NCI-H1417 (cell line): Measurements from ENCODE around the gene S100A3.
"Not testable (repeated sequence)": the region's sequence is repeated elsewhere in the genome, so short reads cannot be mapped to it uniquely, and the experiment has no call there.

Experiments
- DNase-seq, 3 experiments: peaks; one replicate each; lab custom pipeline; 2025; lab: John Stamatoyannopoulos, UW

Gene S100A3

GRCh38 chr1:153548722-153549688, at the start of gene S100A3:
TSS of gene S100A3 (minus strand) at chr1:153549258. CDS start at chr1:153548485, 773 bp downstream.
- no peak for DNase-seq

DNA sequence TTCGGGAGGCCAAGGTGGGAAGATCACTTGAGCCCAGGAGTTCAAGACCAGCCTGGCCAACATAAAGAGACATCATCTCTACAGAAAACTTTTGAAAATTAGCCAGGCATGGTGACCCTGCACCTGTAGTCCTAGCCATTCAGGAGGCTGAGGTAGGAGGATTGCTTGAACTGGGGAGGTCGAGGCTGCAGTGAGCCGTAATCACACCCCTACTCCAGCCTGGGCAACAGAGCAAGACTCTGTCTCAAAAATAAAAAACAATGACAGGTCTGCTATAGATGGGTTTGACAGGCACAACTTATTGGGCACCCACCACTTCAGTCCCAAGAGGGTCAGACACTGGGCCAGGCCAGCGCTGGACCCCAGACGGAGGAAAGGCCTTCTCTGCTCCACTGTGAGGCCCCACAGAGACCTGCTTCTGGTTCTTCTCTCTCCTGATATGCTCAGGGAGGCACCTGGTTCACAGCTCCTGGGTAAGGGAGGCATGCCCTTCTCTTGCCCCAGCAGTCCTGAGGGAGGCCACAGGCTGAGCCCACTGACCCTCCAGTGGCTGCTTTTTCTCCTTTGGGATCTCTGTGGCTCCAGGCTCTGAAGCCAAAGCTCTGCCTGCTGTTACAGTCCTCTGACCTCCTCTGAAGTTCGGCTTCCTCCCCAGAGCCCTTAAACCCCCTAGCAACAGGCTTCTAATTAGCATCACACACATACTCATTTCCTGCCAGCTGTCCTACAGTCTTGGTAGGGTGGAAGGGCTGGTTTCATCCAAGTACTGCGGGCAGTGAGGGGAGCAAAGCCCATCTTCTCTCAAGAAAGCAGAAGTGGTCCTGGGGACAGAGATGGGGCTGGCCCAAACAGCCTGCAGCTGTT, 49.5 kb upstream of the S100A3 start:
- peak in 2 of 3 experiments; percentile 55 to 87 for DNase-seq

- DNase-seq = no peak
Observed at GRCh38 chr1:153597206-153597605, 48.1 kb upstream of the S100A3 start.

- peak in 1 of 3 experiments; percentile 35 for DNase-seq
Observed at GRCh38 chr1:153592748-153593147, 43.7 kb upstream of the S100A3 start.

DNA sequence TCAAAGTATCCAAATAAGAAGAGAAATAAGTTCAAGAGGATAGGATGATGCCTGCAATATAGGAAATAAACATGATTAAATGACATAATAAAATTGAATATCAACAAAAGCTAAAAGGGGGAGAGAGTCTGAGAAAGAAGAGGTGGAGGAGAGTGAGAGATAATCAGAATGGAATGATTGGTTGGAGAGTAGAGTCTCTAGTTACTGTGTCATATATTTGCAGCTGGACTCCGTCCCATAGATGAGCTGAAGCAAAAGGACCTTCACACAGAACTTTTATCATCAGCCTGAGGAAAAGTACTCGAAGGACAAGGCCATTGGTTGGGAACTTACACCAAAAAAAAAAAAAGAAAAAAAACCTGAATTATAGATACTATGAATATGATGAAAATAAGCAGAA, 39.4 kb upstream of the S100A3 start:
- no peak for DNase-seq

GRCh38 chr1:153588033-153588432, 39.0 kb upstream of the S100A3 start:
- not testable (repeated sequence) for DNase-seq

- DNase-seq = no peak
Observed at GRCh38 chr1:153587314-153587713, 38.3 kb upstream of the S100A3 start.

- DNase-seq = no peak
Observed at GRCh38 chr1:153586347-153586746, 37.3 kb upstream of the S100A3 start.

- no peak for DNase-seq
Observed at GRCh38 chr1:153585006-153585405, 35.9 kb upstream of the S100A3 start.

DNA sequence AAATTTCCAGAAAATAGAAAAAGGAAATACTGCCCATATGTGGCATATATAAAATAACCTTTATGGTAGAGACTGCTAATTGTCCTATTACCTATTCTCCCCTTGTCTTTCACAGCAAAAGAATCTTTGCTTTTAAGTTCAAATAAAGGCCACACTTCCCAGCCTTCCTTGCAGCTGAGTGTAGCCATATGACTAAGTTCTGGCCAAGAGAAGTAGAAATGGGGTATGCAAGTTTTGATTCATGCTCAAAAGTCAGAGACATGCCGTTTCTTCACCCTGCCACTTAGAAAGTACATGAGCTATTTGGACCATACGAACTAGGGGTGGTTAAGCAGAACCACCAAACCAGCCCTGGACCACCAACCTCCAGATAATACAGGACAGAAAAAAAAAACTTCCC, 34.9 kb upstream of the S100A3 start:
- DNase-seq = no peak

DNA sequence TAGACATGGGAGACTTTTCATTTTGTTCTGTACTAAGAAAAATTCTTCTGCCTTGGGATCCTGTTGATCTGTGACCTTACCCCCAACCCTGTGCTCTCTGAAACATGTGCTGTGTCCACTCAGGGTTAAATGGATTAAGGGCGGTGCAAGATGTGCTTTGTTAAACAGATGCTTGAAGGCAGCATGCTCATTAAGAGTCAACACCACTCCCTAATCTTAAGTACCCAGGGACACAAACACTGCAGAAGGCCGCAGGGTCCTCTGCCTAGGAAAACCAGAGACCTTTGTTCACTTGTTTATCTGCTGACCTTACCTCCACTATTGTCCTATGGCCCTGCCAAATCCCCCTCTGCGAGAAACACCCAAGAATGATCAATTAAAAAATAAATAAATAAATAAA, 34.5 kb upstream of the S100A3 start:
- not testable (repeated sequence) for DNase-seq

DNA sequence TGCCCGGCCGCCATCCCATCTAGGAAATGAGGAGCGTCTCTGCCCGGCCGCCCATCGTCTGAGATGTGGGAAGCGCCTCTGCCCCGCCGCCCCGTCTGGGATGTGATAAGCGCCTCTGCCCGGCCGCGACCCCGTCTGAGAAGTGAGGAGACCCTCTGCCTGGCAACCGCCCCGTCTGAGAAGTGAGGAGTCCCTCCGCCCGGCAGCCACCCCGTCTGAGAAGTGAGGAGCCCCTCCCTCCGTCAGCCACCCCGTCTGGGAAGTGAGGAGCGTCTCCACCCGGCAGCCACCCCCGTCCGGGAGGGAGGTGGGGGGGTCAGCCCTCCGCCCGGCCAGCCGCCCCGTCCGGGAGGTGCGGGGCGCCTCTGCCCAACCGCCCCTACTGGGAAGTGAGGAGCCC, 33.8 kb upstream of the S100A3 start:
- DNase-seq = not testable (repeated sequence)

GRCh38 chr1:153578936-153579335, 29.9 kb upstream of the S100A3 start:
- DNase-seq = no peak

- DNase-seq = no peak
Observed at GRCh38 chr1:153578490-153578889, 29.4 kb upstream of the S100A3 start.

- DNase-seq = no peak
Observed at GRCh38 chr1:153577624-153578051, 28.6 kb upstream of the S100A3 start.

DNA sequence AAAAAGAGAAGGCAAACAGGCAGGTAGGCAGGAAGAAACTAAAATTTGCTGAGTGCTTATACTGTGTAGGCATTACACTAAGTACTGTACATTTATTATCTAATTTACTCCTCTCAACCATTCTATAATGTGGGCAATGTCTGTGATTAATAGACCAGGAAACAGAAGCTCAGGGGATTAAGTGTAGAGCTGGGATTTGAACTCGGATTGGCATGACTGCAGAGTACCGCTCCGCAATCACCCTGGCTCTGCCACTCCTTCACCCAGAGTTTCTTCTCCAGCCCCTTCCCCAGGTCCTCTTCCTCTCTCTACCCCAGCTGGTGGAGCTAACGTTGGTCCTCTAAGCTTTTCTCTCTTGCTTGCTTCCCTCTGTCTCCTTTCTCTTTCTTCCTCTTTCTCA, 28.1 kb upstream of the S100A3 start:
- DNase-seq = no peak

- DNase-seq = peak in 1 of 3 experiments; percentile 52
Observed at GRCh38 chr1:153575497-153575896, 26.4 kb upstream of the S100A3 start.

GRCh38 chr1:153575081-153575491, 26.0 kb upstream of the S100A3 start:
- DNase-seq = not testable (repeated sequence)

DNA sequence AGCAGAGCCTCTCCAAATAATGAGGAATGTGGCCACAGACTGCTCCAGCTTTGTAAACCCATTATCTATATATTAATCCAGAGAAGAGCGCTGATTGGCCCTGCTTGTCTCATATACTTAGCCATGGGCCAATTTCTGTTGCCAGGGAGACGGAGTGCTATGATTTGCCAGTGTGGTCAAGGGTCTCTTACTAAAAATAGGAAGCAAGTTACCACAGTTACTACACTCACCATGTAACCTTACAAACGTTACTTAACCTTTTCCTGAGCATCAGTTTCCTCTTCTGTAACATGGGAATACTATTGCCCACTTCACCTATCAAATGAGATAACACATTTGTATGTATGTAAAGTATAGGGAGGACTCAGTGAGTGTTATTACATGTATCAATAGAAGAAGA, 24.3 kb upstream of the S100A3 start:
- peak in 1 of 3 experiments; percentile 52 for DNase-seq

DNA sequence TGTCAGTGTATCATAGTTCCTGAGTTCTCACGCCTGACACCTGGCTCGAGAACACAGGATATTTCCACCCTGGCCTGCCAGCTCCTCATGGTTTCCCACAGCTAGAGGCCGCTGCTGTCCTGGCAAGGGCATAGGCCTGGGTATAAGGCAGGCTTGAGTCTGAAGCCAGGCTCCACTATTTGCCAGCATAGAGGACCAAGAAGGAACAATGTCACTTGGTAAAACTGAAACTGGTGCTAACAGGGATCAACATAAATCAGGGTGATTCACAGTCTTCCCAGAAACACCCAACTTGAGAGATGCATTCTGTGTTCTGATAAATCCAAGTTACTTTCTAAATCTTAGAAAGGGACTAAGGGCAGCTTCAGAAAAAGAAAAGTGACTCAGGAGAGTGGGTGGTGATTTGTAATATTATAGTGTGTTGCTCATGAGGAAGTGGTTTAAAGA, 23.5 kb upstream of the S100A3 start:
- peak; percentile 57 to 76 (median 70) for DNase-seq

DNA sequence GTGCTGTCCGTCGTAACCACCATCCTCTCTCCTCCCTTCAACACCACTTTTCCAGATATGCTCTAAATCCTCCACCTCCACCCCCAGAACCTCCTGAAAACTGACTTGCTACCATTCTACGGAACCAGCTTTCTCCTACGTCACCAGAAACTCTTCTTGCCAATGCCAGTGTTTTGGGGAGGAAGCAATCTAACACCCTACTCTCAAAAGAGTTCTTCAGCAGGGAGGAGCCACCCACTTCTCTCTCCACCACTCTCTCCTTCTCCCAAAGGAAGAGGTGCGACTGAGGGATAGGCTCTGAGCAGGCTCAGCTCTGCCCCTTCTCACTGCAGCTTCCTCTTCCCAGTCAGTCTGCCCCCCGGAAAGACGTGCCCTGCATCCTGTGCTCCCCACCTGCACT, 22.6 kb upstream of the S100A3 start:
- DNase-seq = no peak

DNA sequence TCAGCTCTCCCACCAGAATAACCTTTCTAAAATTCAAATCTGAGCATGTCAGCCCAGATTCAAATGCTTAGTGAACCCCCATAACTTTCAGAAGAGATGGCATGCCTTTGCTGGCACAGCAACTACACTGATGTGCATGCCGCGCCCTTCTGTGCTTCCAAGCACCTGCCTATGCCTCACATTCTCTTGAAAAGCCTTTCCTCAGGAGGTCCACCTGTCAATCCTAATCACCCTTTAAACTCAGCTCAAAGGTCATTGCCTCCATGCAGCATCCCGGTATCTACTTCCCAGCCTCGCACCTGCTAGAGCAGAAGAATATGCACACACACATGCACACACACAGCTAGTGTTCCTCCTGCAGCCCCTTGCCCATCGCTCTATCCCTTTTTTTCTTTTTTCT, 21.8 kb upstream of the S100A3 start:
- DNase-seq = peak in 1 of 3 experiments; percentile 16
